CD8-positive, alpha-beta memory T cell (primary cell): ENCODE results near the gene HEYL. TPM values are rescaled to one million over a fixed set of nuclear protein-coding genes. Genes with fewer than 3 reads are reported as not detected.

Experiments used
- CTCF ChIA-PET: fragments of 350-600 bp; sonication (Branson Sonifier 250); formaldehyde crosslinking; loops from one replicate; lab custom pipeline; 2021; ENCODE audit warnings: antibody characterized with exemption; lab: Charles Lee
- POLR2A ChIA-PET: fragments of 350-600 bp; sonication (Branson Sonifier 250); formaldehyde crosslinking; loops from one replicate; lab custom pipeline; 2021; ENCODE audit warnings: antibody characterized with exemption; lab: Charles Lee
- DNase-seq, 5 donors: peaks; one replicate each; pipeline versions ENCODE4 v3.0.0 to v3.0.0-alpha.2; 2020 to 2022; ENCODE audit warnings: mixed read lengths in 1 of 5
- H3K27ac ChIP-seq: one replicate; pipeline ENCODE4 v1.7.0; 2013; ENCODE audit warnings: low read depth, mild to moderate bottlenecking, low read length, moderate library complexity
- H3K27me3 ChIP-seq: 2 replicates; pipeline ENCODE4 v1.7.0; 2013; ENCODE audit warnings: low read length, mild to moderate bottlenecking; ENCODE audit not compliant: insufficient read depth, poor library complexity, severe bottlenecking
- H3K36me3 ChIP-seq: 2 replicates; pipeline ENCODE4 v1.7.0; 2013; ENCODE audit warnings: mild to moderate bottlenecking, low read length, moderate library complexity; ENCODE audit not compliant: insufficient read depth
- H3K4me1 ChIP-seq: 2 replicates; pipeline ENCODE4 v1.7.0; 2013; ENCODE audit warnings: mild to moderate bottlenecking, low read length, moderate library complexity; ENCODE audit not compliant: insufficient read depth
- H3K4me3 ChIP-seq: 2 replicates; pipeline ENCODE4 v1.7.0; 2013; ENCODE audit warnings: mild to moderate bottlenecking, low read length
- H3K9me3 ChIP-seq: 2 replicates; pipeline ENCODE4 v1.7.0; 2013; ENCODE audit warnings: mild to moderate bottlenecking, low read length
- H3K27ac Mint-ChIP-seq, 8 donors: one replicate each; pipeline ENCODE4 v1.8.0; 2020 to 2021; ENCODE audit warnings: mixed read lengths in 8 of 8, mild to moderate bottlenecking in 6 of 8, inconsistent platforms in 3 of 8, moderate library complexity in 3 of 8
- H3K27me3 Mint-ChIP-seq, 2 donors: one replicate each; pipeline ENCODE4 v1.8.0; 2020 to 2021; ENCODE audit warnings: mixed read lengths in 2 of 2, mild to moderate bottlenecking in 1 of 2, moderate library complexity in 1 of 2
- H3K36me3 Mint-ChIP-seq, 3 donors: one replicate each; pipeline ENCODE4 v1.8.0; 2020 to 2021; ENCODE audit warnings: mixed read lengths in 3 of 3, inconsistent platforms in 1 of 3, mild to moderate bottlenecking in 1 of 3
- H3K4me1 Mint-ChIP-seq, 3 donors: one replicate each; pipeline ENCODE4 v1.8.0; 2020 to 2021; ENCODE audit warnings: mixed read lengths in 3 of 3, inconsistent platforms in 1 of 3, mild to moderate bottlenecking in 1 of 3
- H3K4me3 Mint-ChIP-seq, 7 donors: one replicate each; pipeline ENCODE4 v1.8.0; 2020 to 2021; ENCODE audit warnings: mixed read lengths in 7 of 7, mild to moderate bottlenecking in 6 of 7, moderate library complexity in 4 of 7, inconsistent platforms in 2 of 7
- H3K9me3 Mint-ChIP-seq, 5 donors: one replicate each; pipeline ENCODE4 v1.8.0; 2020 to 2022; ENCODE audit warnings: mixed read lengths in 5 of 5, mild to moderate bottlenecking in 3 of 5, moderate library complexity in 2 of 5, inconsistent platforms in 1 of 5
- polyA plus RNA-seq: library from polyadenylated mRNA; unstranded; fragments of 300-500 nt; fragmentation: Illumina TruSeq; gene quantifications from one replicate; pipeline ENCODE4 v1.2.3, GENCODE V29; 2021
- total RNA-seq, 2 experiments: library from RNA; stranded (reverse); gene quantifications; one replicate each; pipeline ENCODE4 v1.2.3, GENCODE V29; 2021

Gene HEYL
- total and polyA plus RNA-seq, 3 experiments from 2014 or later, result 0.07 to 0.09 TPM; not detected in 1

GRCh38 chr1:39668111-39668510 lies 28.7 kb upstream of the HEYL start:
- H3K27me3 Mint-ChIP-seq, result peaks cover 20 to 33% of the 10 kb centered on the region in 2 donors
- H3K36me3 ChIP-seq, result no peaks in the 10 kb centered on the region
- ChIA-PET POLR2A (no interaction called here), CTCF (interaction anchor here (1.6 to 1.9 kb wide), 3 partner anchors 10 to 14 kb away, joined by 5 to 10 read pairs (median 7); no protein-coding TSS in a partner anchor)
- no peaks in the 10 kb centered on the region for H3K9me3 Mint-ChIP-seq
- no peak overlapping the region for H3K4me3 ChIP-seq
- peaks cover 0 to 2% (median 0%) of the 10 kb centered on the region in 3 donors for H3K36me3 Mint-ChIP-seq
- peaks cover 5% of the 10 kb centered on the region for H3K4me1 ChIP-seq
- peaks cover 27% of the 10 kb centered on the region for H3K27me3 ChIP-seq
- no peak overlapping the region for H3K4me3 Mint-ChIP-seq
- H3K9me3 ChIP-seq, result no peaks in the 10 kb centered on the region
- H3K27ac ChIP-seq, result no peak overlapping the region
- H3K27ac Mint-ChIP-seq, result no peak overlapping the region
- peaks cover 0 to 11% (median 2%) of the 10 kb centered on the region in 3 donors for H3K4me1 Mint-ChIP-seq
- no peak for DNase-seq

GRCh38 chr1:39666772-39667171 lies 27.3 kb upstream of the HEYL start:
- H3K4me1 ChIP-seq, result no peaks in the 10 kb centered on the region
- peaks cover 16 to 33% of the 10 kb centered on the region in 2 donors for H3K27me3 Mint-ChIP-seq
- POLR2A ChIA-PET, result no interaction called here
- no peak overlapping the region for H3K27ac Mint-ChIP-seq
- H3K9me3 ChIP-seq, result no peaks in the 10 kb centered on the region
- H3K9me3 Mint-ChIP-seq, result no peaks in the 10 kb centered on the region
- CTCF ChIA-PET, result interaction anchor here (1.6 to 1.9 kb wide), 3 partner anchors 8 to 89 kb away, joined by 4 to 10 read pairs (median 5); no protein-coding TSS in a partner anchor
- DNase-seq, result no peak
- H3K36me3 Mint-ChIP-seq, result peaks cover 0 to 2% (median 0%) of the 10 kb centered on the region in 3 donors
- H3K4me3 Mint-ChIP-seq, result no peak overlapping the region
- peaks cover 17% of the 10 kb centered on the region for H3K27me3 ChIP-seq
- H3K4me3 ChIP-seq, result no peak overlapping the region
- peaks cover 0 to 4% (median 2%) of the 10 kb centered on the region in 3 donors for H3K4me1 Mint-ChIP-seq
- H3K36me3 ChIP-seq, result no peaks in the 10 kb centered on the region
- H3K27ac ChIP-seq, result no peak overlapping the region

DNA sequence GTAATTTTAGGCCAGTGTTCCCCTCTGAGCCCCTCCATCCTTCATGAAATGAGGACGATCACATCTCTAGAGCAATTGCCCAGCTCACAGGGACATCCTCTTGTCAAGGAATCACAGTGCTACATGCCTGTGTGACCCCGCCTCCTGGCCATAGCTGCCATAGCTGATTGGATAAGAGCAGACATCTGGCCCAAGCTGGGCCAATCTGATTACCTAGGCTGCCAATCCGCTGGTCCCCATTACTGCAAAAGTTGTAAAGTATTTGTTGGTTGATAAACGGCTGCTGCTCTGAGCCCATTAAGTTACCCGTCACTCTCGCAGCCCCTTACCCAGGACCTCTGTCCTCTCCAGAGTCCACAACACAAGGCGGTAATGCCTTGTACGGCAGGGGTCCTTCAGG lies 24.1 kb upstream of the HEYL start:
- DNase-seq, result no peak
- Mint-ChIP-seq H3K36me3 (no peaks in the 10 kb centered on the region), H3K27me3 (peaks cover 3 to 9% of the 10 kb centered on the region in 2 donors), H3K4me3 (no peak overlapping the region), H3K9me3 (no peaks in the 10 kb centered on the region), H3K4me1 (no peaks in the 10 kb centered on the region), H3K27ac (no peak overlapping the region)
- POLR2A ChIA-PET, result no interaction called here
- no peaks in the 10 kb centered on the region for H3K4me1 ChIP-seq
- no peaks in the 10 kb centered on the region for H3K36me3 ChIP-seq
- no peaks in the 10 kb centered on the region for H3K27me3 ChIP-seq
- no peak overlapping the region for H3K4me3 ChIP-seq
- CTCF ChIA-PET, result interaction anchor here (1.4 to 1.5 kb wide), 2 partner anchors 10 to 57 kb away, joined by 4 to 5 read pairs; no protein-coding TSS in a partner anchor
- H3K9me3 ChIP-seq, result no peaks in the 10 kb centered on the region
- no peak overlapping the region for H3K27ac ChIP-seq

DNA sequence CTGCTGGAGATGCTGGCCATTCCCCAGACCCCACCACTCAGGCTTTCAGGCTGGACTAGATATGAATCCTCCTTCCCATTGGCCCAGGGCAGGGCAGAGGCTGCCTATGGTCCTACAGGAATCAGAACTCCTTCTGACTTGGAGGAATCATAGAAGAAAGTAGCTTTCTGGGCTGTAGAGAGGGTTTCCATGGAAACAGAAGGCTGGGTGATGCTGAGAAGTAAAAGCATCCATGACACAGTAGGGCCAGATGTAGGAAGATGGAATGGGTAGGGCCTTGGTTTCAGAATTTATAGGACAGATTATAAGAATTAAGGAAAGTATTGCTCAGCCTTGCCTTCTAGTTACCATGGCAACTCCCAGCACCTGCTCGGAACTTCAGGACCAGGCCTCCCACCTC lies 23.4 kb upstream of the HEYL start:
- no peak overlapping the region for H3K4me3 Mint-ChIP-seq
- no peaks in the 10 kb centered on the region for H3K4me1 ChIP-seq
- H3K9me3 Mint-ChIP-seq, result no peaks in the 10 kb centered on the region
- no peaks in the 10 kb centered on the region for H3K36me3 ChIP-seq
- no peak overlapping the region for H3K4me3 ChIP-seq
- peaks cover 1 to 4% of the 10 kb centered on the region in 2 donors for H3K27me3 Mint-ChIP-seq
- no peaks in the 10 kb centered on the region for H3K36me3 Mint-ChIP-seq
- no peak for DNase-seq
- peaks cover 3% of the 10 kb centered on the region in 3 donors for H3K4me1 Mint-ChIP-seq
- no peak overlapping the region for H3K27ac ChIP-seq
- no peaks in the 10 kb centered on the region for H3K9me3 ChIP-seq
- POLR2A ChIA-PET, result no interaction called here
- H3K27me3 ChIP-seq, result no peaks in the 10 kb centered on the region
- CTCF ChIA-PET, result interaction anchor here (0.7 to 1.5 kb wide), 2 partner anchors 9 to 15 kb away, joined by 3 to 4 read pairs; no protein-coding TSS in a partner anchor
- H3K27ac Mint-ChIP-seq, result peak overlapping the region in 2 of 8 donors; percentile 14 to 61

DNA sequence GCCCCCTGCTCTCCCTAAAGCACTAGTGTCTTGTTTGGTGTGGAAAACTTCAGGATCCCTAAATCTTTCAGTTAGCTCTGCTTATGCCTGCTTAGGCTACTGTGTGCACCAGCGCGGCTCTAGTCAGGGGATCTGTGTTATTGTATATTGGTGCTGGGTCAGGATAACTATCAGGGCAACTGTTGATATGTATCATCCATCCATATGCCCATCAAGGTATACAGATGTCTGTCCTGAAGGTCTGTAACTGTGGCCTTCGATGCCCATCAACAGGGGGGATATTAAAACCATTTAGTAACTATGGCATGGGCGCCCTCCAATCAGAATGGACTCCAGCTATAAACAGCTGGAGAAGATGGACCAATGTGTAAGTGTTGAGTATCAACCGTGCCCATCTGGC lies 20.1 kb upstream of the HEYL start:
- Histone ChIP-seq H3K9me3 (no peaks in the 10 kb centered on the region), H3K36me3 (no peaks in the 10 kb centered on the region), H3K27me3 (no peaks in the 10 kb centered on the region), H3K27ac (no peak overlapping the region), H3K4me1 (no peaks in the 10 kb centered on the region), H3K4me3 (no peak overlapping the region)
- H3K27ac Mint-ChIP-seq, result no peak overlapping the region
- POLR2A ChIA-PET, result no interaction called here
- H3K4me3 Mint-ChIP-seq, result no peak overlapping the region
- H3K9me3 Mint-ChIP-seq, result no peaks in the 10 kb centered on the region
- H3K36me3 Mint-ChIP-seq, result no peaks in the 10 kb centered on the region
- DNase-seq, result no peak
- peaks cover 0 to 1% of the 10 kb centered on the region in 2 donors for H3K27me3 Mint-ChIP-seq
- CTCF ChIA-PET, result interaction anchor here (0.6 to 6.5 kb wide), 7 partner anchors 8 to 203 kb away, joined by 3 to 52 read pairs (median 10); partner anchors contain the start of gene NT5C1A
- peaks cover 5 to 6% (median 5%) of the 10 kb centered on the region in 3 donors for H3K4me1 Mint-ChIP-seq

- Mint-ChIP-seq H3K27ac (no peak overlapping the region), H3K36me3 (no peaks in the 10 kb centered on the region), H3K4me1 (peaks cover 5 to 6% (median 5%) of the 10 kb centered on the region in 3 donors), H3K4me3 (no peak overlapping the region), H3K9me3 (no peaks in the 10 kb centered on the region), H3K27me3 (peaks cover 1 to 4% of the 10 kb centered on the region in 2 donors)
- Histone ChIP-seq H3K4me3 (no peak overlapping the region), H3K9me3 (no peaks in the 10 kb centered on the region), H3K4me1 (no peaks in the 10 kb centered on the region), H3K27ac (no peak overlapping the region), H3K36me3 (no peaks in the 10 kb centered on the region), H3K27me3 (peaks cover 2% of the 10 kb centered on the region)
- POLR2A ChIA-PET, result no interaction called here
- DNase-seq, result no peak
- CTCF ChIA-PET, result interaction anchor here (0.8 to 6.5 kb wide), 9 partner anchors 8 to 61 kb away, joined by 3 to 52 read pairs (median 11); partner anchors contain the start of gene NT5C1A
These were observed 19.7 kb upstream of the HEYL start for GRCh38 chr1:39659110-39659509.

DNA sequence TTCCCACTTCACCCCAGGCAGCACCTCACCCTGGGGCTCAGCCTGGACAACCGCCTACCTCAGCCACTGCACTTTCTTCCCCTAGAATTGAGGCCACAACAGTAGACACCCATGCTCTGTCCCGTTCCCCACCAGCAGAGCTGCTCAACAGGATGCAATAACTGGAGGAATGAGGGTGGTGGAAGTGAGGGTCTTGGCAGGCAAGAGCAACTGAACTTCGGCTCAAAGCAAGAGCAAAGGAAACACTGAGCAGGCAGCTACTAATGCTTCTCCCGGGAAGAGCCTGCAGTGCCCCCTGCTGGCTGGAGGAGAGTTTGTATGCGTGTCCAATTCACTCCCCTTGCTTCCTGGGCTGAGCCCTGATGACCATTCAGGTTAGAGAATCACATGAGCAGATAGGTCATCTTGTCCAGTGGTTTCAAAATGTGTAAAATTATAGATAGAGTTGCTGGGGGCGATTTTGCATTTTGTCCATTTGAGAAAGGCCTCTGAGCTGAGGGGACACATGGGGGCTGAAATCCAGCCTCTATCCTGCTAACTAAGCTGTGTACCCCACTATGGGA lies 18.6 kb upstream of the HEYL start:
- CTCF ChIA-PET, result interaction anchor here (0.7 to 6.5 kb wide), 16 partner anchors 9 to 111 kb away, joined by 3 to 52 read pairs (median 6); partner anchors contain the start of gene NT5C1A
- Histone ChIP-seq H3K36me3 (no peaks in the 10 kb centered on the region), H3K4me1 (no peaks in the 10 kb centered on the region), H3K9me3 (no peaks in the 10 kb centered on the region), H3K4me3 (no peak overlapping the region), H3K27me3 (peaks cover 6% of the 10 kb centered on the region), H3K27ac (no peak overlapping the region)
- Mint-ChIP-seq H3K36me3 (no peaks in the 10 kb centered on the region), H3K4me3 (peak overlapping the region in 2 of 7 donors; percentile 57 to 74), H3K4me1 (peaks cover 6 to 10% (median 7%) of the 10 kb centered on the region in 3 donors), H3K27me3 (peaks cover 1 to 9% of the 10 kb centered on the region in 2 donors), H3K27ac (peak overlapping the region in 2 of 8 donors; percentile 32 to 55), H3K9me3 (no peaks in the 10 kb centered on the region)
- POLR2A ChIA-PET, result interaction anchor here (0.5 kb wide), 1 partner anchor 33 kb away, joined by 3 read pairs; the partner anchor contains the start of gene HPCAL4
- peak; percentile 33 to 69 (median 47) for DNase-seq

GRCh38 chr1:39657402-39657801 lies 18.0 kb upstream of the HEYL start:
- H3K36me3 ChIP-seq, result no peaks in the 10 kb centered on the region
- no peaks in the 10 kb centered on the region for H3K9me3 ChIP-seq
- H3K4me1 ChIP-seq, result no peaks in the 10 kb centered on the region
- ChIA-PET CTCF (interaction anchor here (1.0 to 6.5 kb wide), 14 partner anchors 9 to 63 kb away, joined by 4 to 52 read pairs (median 7); partner anchors contain the start of gene NT5C1A), POLR2A (interaction anchor here (0.5 kb wide), 1 partner anchor 34 kb away, joined by 3 read pairs; the partner anchor contains the start of gene HPCAL4)
- no peak for DNase-seq
- Mint-ChIP-seq H3K4me1 (peaks cover 6 to 10% (median 7%) of the 10 kb centered on the region in 3 donors), H3K36me3 (no peaks in the 10 kb centered on the region), H3K9me3 (no peaks in the 10 kb centered on the region), H3K27ac (peak overlapping the region in 1 of 8 donors; percentile 2), H3K4me3 (no peak overlapping the region), H3K27me3 (peaks cover 1 to 9% of the 10 kb centered on the region in 2 donors)
- peaks cover 6% of the 10 kb centered on the region for H3K27me3 ChIP-seq
- H3K4me3 ChIP-seq, result no peak overlapping the region
- no peak overlapping the region for H3K27ac ChIP-seq
